Ectodermal cell (in vitro differentiated cells): Measurements from ENCODE around the gene PREX1.

ENCODE experiments used
- H3K27ac ChIP-seq: 2 replicates; pipeline ENCODE4 v1.7.0; 2013; ENCODE audit warnings: mild to moderate bottlenecking, low read depth, low read length; ENCODE audit not compliant: insufficient read depth, poor library complexity, severe bottlenecking
- H3K27me3 ChIP-seq: 2 replicates; pipeline ENCODE4 v1.7.0; 2013; ENCODE audit warnings: mild to moderate bottlenecking, low read length; ENCODE audit not compliant: insufficient read depth, control insufficient read depth, poor library complexity, severe bottlenecking
- H3K36me3 ChIP-seq: one replicate; pipeline ENCODE4 v1.7.0; 2013; ENCODE audit warnings: low read length; ENCODE audit not compliant: control insufficient read depth, insufficient read depth
- H3K4me1 ChIP-seq: one replicate; pipeline ENCODE4 v1.7.0; 2013; ENCODE audit warnings: low read length; ENCODE audit not compliant: control insufficient read depth, insufficient read depth
- H3K4me3 ChIP-seq: 2 replicates; pipeline ENCODE4 v1.7.0; 2013; ENCODE audit warnings: low read depth, low read length, control low read depth; ENCODE audit not compliant: insufficient read depth
- H3K9me3 ChIP-seq: 2 replicates; pipeline ENCODE4 v1.7.0; 2013; ENCODE audit warnings: mild to moderate bottlenecking, low read length, moderate library complexity; ENCODE audit not compliant: control insufficient read depth
- WGBS, 2 experiments: methylation state at CpG; one replicate each; pipeline ENCODE4 v1.1.7; 2013; ENCODE audit warnings: missing lambda C conversion rate in 2 of 2; 5-methylcytosine and 5-hydroxymethylcytosine counted together

Gene PREX1

DNA sequence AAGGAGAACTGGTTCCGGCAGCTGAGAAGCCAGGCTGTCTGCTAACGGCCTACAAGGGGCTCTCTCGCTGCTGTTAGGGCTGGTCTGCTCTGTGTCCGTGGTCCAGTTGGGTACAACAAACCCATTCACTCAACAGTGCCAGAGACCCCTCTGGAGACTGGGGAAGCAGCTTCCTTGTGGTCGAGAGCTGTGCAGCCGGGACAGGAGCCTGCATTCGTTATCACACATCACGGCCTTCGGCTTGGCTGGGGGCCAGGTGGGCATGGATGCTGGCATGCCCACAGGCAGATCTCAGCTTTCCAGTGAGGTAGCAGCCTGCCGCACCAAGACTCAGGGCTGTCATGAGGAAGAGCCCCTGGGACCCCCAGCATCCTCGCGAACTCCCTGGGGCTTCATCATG is 124.7 kb downstream of the PREX1 start:
- no peak overlapping the region for H3K27ac ChIP-seq
- WGBS, 2 experiments, result 94 to 95% methylated on average over 12 of the region's 12 CpGs
- H3K36me3 ChIP-seq, result no peaks in the 10 kb centered on the region
- peaks cover 4% of the 10 kb centered on the region for H3K4me1 ChIP-seq
- no peak overlapping the region for H3K4me3 ChIP-seq
- no peaks in the 10 kb centered on the region for H3K9me3 ChIP-seq
- H3K27me3 ChIP-seq, result no peaks in the 10 kb centered on the region

DNA sequence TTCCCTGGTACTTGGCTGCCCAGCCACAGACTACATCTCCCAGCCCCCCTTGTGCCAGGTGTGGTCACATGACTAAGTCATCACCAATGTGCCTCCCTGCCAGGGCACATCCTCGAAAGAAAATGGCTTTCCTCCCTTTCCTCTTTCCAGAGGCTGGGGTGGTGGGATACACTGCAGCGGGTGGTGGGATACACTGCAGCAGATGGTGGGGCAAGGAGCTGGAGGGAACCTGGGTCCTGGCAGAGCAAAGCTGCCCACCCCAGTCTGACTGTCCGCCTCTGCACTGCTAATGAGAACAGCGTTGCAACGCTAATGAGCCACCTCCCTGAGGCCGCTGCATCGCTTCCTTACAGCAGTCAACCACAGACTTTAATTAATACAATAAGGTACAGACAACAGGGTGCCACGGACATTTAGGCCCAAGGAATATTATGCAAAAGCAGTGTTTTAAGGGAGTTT is 125.3 kb downstream of the PREX1 start:
- Histone ChIP-seq H3K27ac (no peak overlapping the region), H3K27me3 (no peaks in the 10 kb centered on the region), H3K4me3 (no peak overlapping the region), H3K9me3 (no peaks in the 10 kb centered on the region), H3K4me1 (peaks cover 4% of the 10 kb centered on the region), H3K36me3 (no peaks in the 10 kb centered on the region)
- 88 to 90% methylated on average over 8 of the region's 8 CpGs for WGBS, 2 experiments

DNA sequence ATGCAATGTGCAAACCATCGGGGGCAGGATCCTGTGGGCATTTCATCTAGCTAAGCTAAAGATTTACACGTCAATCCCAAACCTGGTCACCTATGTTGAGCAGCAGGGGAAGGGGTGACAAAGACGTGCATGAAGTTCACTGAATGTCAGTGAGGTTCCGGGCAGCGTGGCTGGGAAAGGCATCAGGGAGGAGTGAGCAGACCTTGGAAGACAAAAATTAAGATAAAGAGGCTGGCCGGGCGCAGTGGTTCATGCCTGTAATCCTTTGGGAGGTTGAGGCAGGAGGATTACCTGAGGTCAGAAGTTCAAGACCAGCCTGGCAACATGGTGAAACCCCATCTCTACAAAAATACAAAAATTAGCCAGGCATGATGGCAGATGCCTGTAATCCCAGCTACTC is 126.1 kb downstream of the PREX1 start:
- Histone ChIP-seq H3K27ac (no peak overlapping the region), H3K36me3 (no peaks in the 10 kb centered on the region), H3K4me3 (no peak overlapping the region), H3K9me3 (no peaks in the 10 kb centered on the region), H3K27me3 (no peaks in the 10 kb centered on the region), H3K4me1 (peaks cover 4% of the 10 kb centered on the region)
- WGBS, 2 experiments, result 95% methylated on average over 7 of the region's 7 CpGs

DNA sequence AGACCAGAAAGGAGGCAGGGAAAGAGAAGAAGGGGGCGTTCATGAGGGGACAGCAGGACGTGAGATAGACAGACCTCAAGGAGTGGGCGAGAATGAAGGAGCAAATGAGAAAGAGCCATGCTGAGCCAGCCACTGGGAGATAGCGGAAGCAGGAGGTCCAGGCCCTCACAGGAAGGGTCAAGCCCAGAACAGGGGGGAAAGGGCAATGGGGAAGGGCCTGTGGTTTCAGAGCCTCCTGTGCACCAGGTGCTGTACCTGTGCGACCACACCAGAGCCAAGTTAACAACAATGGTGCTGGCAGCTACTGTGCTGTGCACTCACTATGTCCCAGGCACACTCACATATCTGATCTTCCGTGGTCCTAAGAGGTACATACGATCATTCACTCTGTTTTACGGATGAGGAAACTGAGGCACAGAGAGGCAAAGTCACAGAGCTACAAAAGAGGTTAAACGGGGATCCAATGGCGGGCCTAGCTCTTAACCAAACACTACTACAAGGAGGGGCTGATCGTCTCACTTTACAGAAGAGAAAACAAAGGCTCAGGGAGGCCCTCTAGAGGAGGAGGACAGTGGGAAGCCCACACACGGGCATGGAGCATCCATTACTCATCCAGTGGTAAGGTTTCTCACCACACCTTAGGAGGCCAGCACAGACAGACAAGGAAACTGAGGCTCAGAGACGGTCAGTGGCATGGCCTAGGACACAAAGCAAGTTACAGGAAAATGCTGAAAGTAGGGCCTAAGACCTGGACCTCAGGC is 129.1 kb downstream of the PREX1 start:
- no peak overlapping the region for H3K4me3 ChIP-seq
- peaks cover 4% of the 10 kb centered on the region for H3K4me1 ChIP-seq
- H3K9me3 ChIP-seq, result no peaks in the 10 kb centered on the region
- WGBS, 2 experiments, result 81 to 86% methylated on average over 13 of the region's 13 CpGs
- H3K27me3 ChIP-seq, result no peaks in the 10 kb centered on the region
- H3K27ac ChIP-seq, result no peak overlapping the region
- no peaks in the 10 kb centered on the region for H3K36me3 ChIP-seq

DNA sequence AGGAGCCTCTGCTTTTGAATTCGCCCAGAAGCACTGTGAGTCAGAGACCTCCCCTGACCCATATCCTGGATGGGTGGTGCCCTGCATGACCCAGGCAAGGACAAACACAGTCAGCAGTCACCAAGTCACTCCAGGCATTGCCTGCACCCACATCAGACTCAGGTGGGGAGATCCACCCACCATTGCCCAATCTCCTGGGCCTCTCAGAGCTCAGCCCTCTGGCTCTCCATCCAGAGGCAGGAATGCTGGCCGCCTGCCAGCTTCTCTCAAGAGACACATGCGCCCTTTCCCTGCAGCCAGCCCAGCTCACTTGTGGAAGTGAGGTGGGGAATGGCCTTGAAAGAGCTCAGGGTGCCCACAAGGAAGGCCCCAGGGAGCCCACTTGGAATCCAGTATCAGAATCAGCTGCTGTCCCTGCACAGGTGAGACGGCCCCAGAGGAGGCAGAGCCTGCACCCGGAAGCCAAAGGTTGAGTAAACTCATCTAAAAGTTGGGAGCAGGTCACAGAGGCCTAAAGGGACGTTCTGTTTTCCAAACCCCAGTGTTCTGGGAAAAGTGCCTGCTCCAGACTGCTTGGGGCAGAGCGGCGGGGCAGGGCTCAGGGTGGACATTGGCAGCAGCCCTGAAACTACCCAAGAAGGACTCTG is 129.8 kb downstream of the PREX1 start:
- Histone ChIP-seq H3K4me3 (no peak overlapping the region), H3K36me3 (no peaks in the 10 kb centered on the region), H3K4me1 (peaks cover 4% of the 10 kb centered on the region), H3K9me3 (no peaks in the 10 kb centered on the region), H3K27ac (no peak overlapping the region), H3K27me3 (no peaks in the 10 kb centered on the region)
- 93 to 95% methylated on average over 8 of the region's 8 CpGs for WGBS, 2 experiments

DNA sequence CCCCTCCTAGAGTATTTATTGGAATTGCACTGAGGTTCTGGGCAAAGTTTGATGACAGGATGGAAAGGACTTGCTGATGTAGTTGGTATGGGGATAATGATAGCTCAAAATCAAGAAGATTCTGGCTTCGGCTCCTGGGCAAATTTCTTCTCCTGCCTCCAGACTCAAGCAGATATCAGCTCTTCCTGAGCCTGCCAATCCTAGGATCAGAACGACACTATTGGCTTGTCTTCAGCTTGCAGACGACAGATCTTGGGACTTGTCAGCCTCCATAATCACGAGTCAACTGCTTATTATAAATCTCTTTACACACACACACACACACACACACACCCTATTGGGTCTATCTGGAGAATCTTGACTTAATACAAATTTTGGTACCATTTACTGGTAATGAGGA is 131.1 kb downstream of the PREX1 start:
- Histone ChIP-seq H3K27me3 (no peaks in the 10 kb centered on the region), H3K36me3 (no peaks in the 10 kb centered on the region), H3K4me1 (peaks cover 4% of the 10 kb centered on the region), H3K27ac (no peak overlapping the region), H3K9me3 (no peaks in the 10 kb centered on the region), H3K4me3 (no peak overlapping the region)
- WGBS, 2 experiments, result 90 to 96% methylated on average over 4 of the region's 4 CpGs

DNA sequence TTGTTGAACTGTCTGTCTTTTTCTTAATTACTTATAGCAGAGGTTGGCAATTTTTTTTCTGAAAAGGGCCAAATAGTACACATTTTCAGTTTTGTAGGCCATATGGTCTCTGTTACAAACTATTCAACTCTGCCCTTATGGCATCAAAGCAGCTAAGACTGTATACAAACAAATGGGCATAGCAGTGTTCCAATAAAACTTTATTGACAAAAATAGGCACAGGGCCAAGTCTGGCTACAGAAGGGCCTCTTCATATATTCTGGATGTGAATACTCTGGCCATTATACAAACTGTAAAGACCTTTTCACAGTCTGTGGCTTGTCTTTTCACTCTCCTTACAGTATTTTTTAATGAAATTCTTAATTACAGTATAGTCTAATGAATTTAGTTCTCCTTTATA is 132.1 kb downstream of the PREX1 start:
- no peaks in the 10 kb centered on the region for H3K9me3 ChIP-seq
- no peaks in the 10 kb centered on the region for H3K36me3 ChIP-seq
- H3K27me3 ChIP-seq, result no peaks in the 10 kb centered on the region
- H3K4me1 ChIP-seq, result peaks cover 4% of the 10 kb centered on the region
- no peak overlapping the region for H3K4me3 ChIP-seq
- H3K27ac ChIP-seq, result no peak overlapping the region

DNA sequence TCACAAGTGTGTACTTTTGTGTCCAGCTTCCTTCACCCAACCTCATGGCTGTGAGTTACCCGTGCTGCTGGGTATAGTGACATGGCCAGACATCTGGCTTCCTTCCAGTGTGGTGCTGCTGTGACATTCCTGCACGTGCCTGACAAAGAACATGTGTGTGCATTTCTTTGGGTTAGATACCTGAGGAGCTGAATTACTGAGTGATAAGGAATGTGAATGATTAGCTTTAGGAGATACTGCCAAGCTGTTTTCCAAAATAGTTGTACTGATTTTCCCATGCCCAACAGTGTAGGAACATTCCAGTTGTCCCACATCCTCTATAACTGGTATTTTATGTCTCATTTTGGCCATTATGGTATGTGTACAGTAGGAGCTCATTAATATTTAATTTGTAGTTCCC is 132.5 kb downstream of the PREX1 start:
- 93 to 96% methylated on average over 2 of the region's 2 CpGs for WGBS, 2 experiments
- no peaks in the 10 kb centered on the region for H3K9me3 ChIP-seq
- no peaks in the 10 kb centered on the region for H3K27me3 ChIP-seq
- H3K4me1 ChIP-seq, result peaks cover 4% of the 10 kb centered on the region
- no peak overlapping the region for H3K4me3 ChIP-seq
- no peaks in the 10 kb centered on the region for H3K36me3 ChIP-seq
- H3K27ac ChIP-seq, result no peak overlapping the region

DNA sequence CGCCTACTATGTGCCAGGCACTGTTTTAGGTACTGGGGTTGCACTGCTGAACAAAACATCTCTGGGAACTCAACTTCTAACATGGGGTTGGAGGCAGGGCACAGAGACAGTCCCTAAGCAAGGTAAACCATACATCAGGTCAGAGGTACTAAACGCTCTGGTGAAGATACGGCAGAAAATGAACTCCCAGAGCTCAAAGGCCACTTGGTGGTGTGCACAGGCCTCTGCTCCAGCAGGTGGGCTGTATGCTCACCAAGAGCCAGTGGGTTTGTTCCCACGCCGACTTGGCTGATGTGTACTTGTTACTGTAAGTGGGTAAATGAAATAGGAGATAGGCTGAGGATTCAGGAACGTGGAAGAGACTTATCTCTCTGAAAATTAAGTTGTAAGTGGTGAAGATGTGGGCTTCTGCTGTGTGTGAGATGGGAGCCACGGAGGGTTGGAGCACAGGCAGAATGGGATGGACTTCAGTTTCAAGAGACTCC is 133.4 kb downstream of the PREX1 start:
- Histone ChIP-seq H3K9me3 (no peaks in the 10 kb centered on the region), H3K4me1 (peaks cover 4% of the 10 kb centered on the region), H3K4me3 (no peak overlapping the region), H3K27ac (no peak overlapping the region), H3K27me3 (no peaks in the 10 kb centered on the region), H3K36me3 (no peaks in the 10 kb centered on the region)
- WGBS, 2 experiments, result 92 to 95% methylated on average over 7 of the region's 7 CpGs

DNA sequence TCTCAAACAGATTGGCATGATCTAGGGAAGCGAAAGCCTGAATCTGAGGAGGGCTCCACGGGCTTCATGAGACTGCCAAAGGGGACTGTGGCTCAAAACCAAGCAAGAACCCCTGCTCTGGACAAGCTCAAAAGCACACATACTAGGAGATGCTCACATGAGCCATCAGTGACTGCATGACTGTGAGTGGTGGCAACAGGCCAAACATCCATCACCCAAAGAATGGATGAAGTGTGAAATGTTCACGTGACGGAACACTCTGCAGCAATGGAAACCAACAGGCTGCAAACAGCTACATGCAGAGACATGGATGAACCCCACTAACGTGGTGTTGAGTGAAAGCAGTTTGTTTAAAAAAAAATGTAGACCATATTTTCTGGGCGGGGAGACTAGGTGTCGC is 136.3 kb downstream of the PREX1 start:
- 88 to 93% methylated on average over 7 of the region's 7 CpGs for WGBS, 2 experiments
- H3K27me3 ChIP-seq, result no peaks in the 10 kb centered on the region
- no peaks in the 10 kb centered on the region for H3K9me3 ChIP-seq
- no peak overlapping the region for H3K4me3 ChIP-seq
- H3K4me1 ChIP-seq, result peaks cover 2% of the 10 kb centered on the region
- H3K27ac ChIP-seq, result no peak overlapping the region
- H3K36me3 ChIP-seq, result no peaks in the 10 kb centered on the region
